Measurements from ENCODE around the gene OR52N4.
"Not testable (repeated sequence)": the region's sequence is repeated elsewhere in the genome, so short reads cannot be mapped to it uniquely, and the experiment has no call there.

OR52N4 gene

GRCh38 chr11:5753943-5754342 is at the start of gene OR52N4:
Gene OR52N4 (plus strand): TSS chr11:5754243. CDS start chr11:5754741, 498 bp downstream.
- no peak for DNase-seq

- no peak for DNase-seq
Observed at GRCh38 chr11:5705688-5706087, 48.4 kb upstream of the OR52N4 start.

GRCh38 chr11:5712507-5712906 is 41.5 kb upstream of the OR52N4 start:
- no peak for DNase-seq

GRCh38 chr11:5713695-5714094 is 40.3 kb upstream of the OR52N4 start:
- DNase-seq: no peak

GRCh38 chr11:5716518-5716917 is 37.5 kb upstream of the OR52N4 start:
- DNase-seq: not testable (repeated sequence)

- no peak for DNase-seq
Observed at GRCh38 chr11:5719703-5720495, 34.1 kb upstream of the OR52N4 start.

- no peak for DNase-seq
Observed at GRCh38 chr11:5722622-5723021, 31.4 kb upstream of the OR52N4 start.

GRCh38 chr11:5726351-5726750 is 27.7 kb upstream of the OR52N4 start:
- DNase-seq: no peak

GRCh38 chr11:5727691-5728090 is 26.4 kb upstream of the OR52N4 start:
- no peak for DNase-seq

GRCh38 chr11:5736396-5736795 is 17.6 kb upstream of the OR52N4 start, which contains the start of gene OR56B1:
Gene OR56B1 (plus strand): TSS chr11:5736448. CDS start chr11:5736517, 69 bp downstream.
- no peak for DNase-seq

- no peak for DNase-seq
Observed at GRCh38 chr11:5737091-5737490, 17.0 kb upstream of the OR52N4 start.

- DNase-seq: no peak
Observed at GRCh38 chr11:5737670-5738392, 16.2 kb upstream of the OR52N4 start.

GRCh38 chr11:5738431-5738830 is 15.6 kb upstream of the OR52N4 start:
- DNase-seq: no peak

- DNase-seq: no peak
Observed at GRCh38 chr11:5746614-5747013, 7.4 kb upstream of the OR52N4 start.

- no peak for DNase-seq
Observed at GRCh38 chr11:5749836-5750235, 4.2 kb upstream of the OR52N4 start.

- no peak for DNase-seq
Observed at GRCh38 chr11:5767056-5767455, 13.0 kb downstream of the OR52N4 start.

GRCh38 chr11:5783255-5783654 is 29.2 kb downstream of the OR52N4 start, which contains the start of gene OR52N5:
Gene OR52N5 (minus strand): TSS chr11:5783355. CDS start chr11:5778634, 4,721 bp downstream.
- no peak for DNase-seq

- DNase-seq: no peak
Observed at GRCh38 chr11:5791165-5791564, 37.1 kb downstream of the OR52N4 start, which contains the start of gene OR52N1. Gene OR52N1 (minus strand): TSS chr11:5791265. CDS start chr11:5788816, 2,449 bp downstream.

GRCh38 chr11:5796541-5796940 is 42.5 kb downstream of the OR52N4 start:
- no peak for DNase-seq

- DNase-seq: no peak
Observed at GRCh38 chr11:5803982-5804381, 49.9 kb downstream of the OR52N4 start.
